HEK293T (cell line): Measurements from ENCODE around the gene GALM.

Experiments
- CTCF ChIA-PET: fragments of 350-600 bp; formaldehyde crosslinking; extraction: SDS; loops from one replicate; lab custom pipeline; 2021; ENCODE audit warnings: antibody characterized with exemption, inconsistent platforms; lab: Yijun Ruan, JAX
- POLR2A ChIA-PET: fragments of 350-600 bp; formaldehyde crosslinking; extraction: SDS; loops from one replicate; lab custom pipeline; 2020; ENCODE audit warnings: antibody characterized with exemption, inconsistent platforms; lab: Yijun Ruan, JAX
- DNase-seq: peaks from one replicate; pipeline ENCODE4 v3.0.0; 2012; ENCODE audit warnings: mixed read lengths; ENCODE audit errors: extremely low spot score
- ARNT ChIP-seq: fragments of 450-650 bp; IDR thresholded peaks from 2 replicates; pipeline ENCODE4 v1.6.1; 2017; ENCODE audit warnings: mild to moderate bottlenecking
- BHLHE40 ChIP-seq: fragments of 450-650 bp; IDR thresholded peaks from 2 replicates; pipeline ENCODE4 v1.6.1; 2016; ENCODE audit warnings: mild to moderate bottlenecking, moderate library complexity, borderline replicate concordance
- CTBP1 ChIP-seq: fragments of 450-650 bp; IDR thresholded peaks from 2 replicates; pipeline ENCODE4 v1.6.1; 2016; ENCODE audit warnings: borderline replicate concordance
- ELF4 ChIP-seq: fragments of 450-650 bp; IDR thresholded peaks from 2 replicates; pipeline ENCODE4 v1.6.1; 2017; ENCODE audit warnings: antibody characterized with exemption
- FOXA1 ChIP-seq: fragments of 450-650 bp; IDR thresholded peaks from 2 replicates; pipeline ENCODE4 v1.6.1; 2016; ENCODE audit warnings: mild to moderate bottlenecking
- FOXK2 ChIP-seq: fragments of 450-650 bp; IDR thresholded peaks from 2 replicates; pipeline ENCODE4 v1.6.1; 2016; ENCODE audit warnings: mild to moderate bottlenecking
- FOXM1 ChIP-seq: fragments of 450-650 bp; IDR thresholded peaks from 2 replicates; pipeline ENCODE4 v1.6.1; 2017; ENCODE audit warnings: mild to moderate bottlenecking, borderline replicate concordance
- HDGF ChIP-seq: fragments of 450-650 bp; IDR thresholded peaks from 2 replicates; pipeline ENCODE4 v1.6.1; 2017; ENCODE audit warnings: antibody characterized with exemption, borderline replicate concordance
- L3MBTL2 ChIP-seq: fragments of 450-650 bp; conservative IDR thresholded peaks from 2 replicates; pipeline ENCODE4 v1.6.1; 2016; ENCODE audit warnings: mild to moderate bottlenecking
- LEF1 ChIP-seq: fragments of 450-650 bp; IDR thresholded peaks from 2 replicates; pipeline ENCODE4 v1.6.1; 2017; ENCODE audit warnings: mild to moderate bottlenecking, borderline replicate concordance
- NFRKB ChIP-seq: fragments of 450-650 bp; IDR thresholded peaks from 2 replicates; pipeline ENCODE4 v1.6.1; 2016; ENCODE audit warnings: mild to moderate bottlenecking, moderate library complexity
- SP1 ChIP-seq: fragments of 450-650 bp; IDR thresholded peaks from 2 replicates; pipeline ENCODE4 v1.6.1; 2017
- SUZ12 ChIP-seq: fragments of 450-650 bp; IDR thresholded peaks from 2 replicates; pipeline ENCODE4 v1.6.1; 2016; ENCODE audit warnings: mild to moderate bottlenecking
- TARDBP ChIP-seq: fragments of 450-650 bp; IDR thresholded peaks from 2 replicates; pipeline ENCODE4 v1.6.1; 2016
- ZNF384 ChIP-seq: fragments of 450-650 bp; IDR thresholded peaks from 2 replicates; pipeline ENCODE4 v1.6.1; 2016
- TF ChIP-seq, protein P1 (sequence below): fragments of 450-650 bp; IDR thresholded peaks from 2 replicates; pipeline ENCODE4 v1.6.1; 2016

The GALM gene

DNA sequence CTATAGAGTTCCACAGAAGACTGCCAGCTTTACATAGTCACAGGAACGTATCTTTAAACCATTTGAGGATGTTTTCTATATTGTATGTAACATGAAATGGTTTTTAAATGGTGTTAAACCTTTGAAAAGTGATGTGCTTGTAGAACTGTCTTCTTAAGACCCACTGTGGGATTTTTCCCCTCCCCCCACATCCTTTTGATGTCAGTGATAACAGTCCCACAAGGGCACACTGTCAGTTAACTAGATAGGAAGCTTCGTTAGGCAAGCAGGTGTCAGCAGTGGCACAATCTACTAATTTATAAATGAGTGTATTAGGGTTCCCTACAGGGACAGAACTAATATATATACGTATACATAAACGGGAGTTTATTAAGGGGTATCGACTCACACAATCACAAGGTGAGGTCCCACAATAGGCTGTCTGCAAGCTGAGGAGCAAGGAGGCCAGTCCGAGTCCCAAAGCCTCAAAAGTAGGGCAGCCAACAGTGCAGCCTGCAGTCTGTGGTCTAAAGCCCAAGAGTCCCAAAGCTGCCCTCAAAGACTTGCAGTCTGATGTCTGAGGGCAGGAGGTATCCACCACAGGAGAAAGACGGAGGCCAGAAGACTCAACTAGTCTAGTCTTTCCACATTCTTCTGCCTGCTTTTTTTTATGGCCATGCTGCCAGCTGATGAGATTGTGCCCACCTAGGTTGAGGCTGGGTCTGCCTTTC is 39.4 kb upstream of the GALM start:
- TF ChIP-seq CTBP1 (no peak), LEF1 (no peak), FOXM1 (no peak), TARDBP (no peak), HDGF (no peak), ELF4 (no peak), NFRKB (no peak), L3MBTL2 (no peak), ARNT (no peak), SUZ12 (no peak), SP1 (no peak), ZNF384 (no peak), FOXA1 (no peak), BHLHE40 (no peak), FOXK2 (no peak)
- TF ChIP-seq, protein P1, sequence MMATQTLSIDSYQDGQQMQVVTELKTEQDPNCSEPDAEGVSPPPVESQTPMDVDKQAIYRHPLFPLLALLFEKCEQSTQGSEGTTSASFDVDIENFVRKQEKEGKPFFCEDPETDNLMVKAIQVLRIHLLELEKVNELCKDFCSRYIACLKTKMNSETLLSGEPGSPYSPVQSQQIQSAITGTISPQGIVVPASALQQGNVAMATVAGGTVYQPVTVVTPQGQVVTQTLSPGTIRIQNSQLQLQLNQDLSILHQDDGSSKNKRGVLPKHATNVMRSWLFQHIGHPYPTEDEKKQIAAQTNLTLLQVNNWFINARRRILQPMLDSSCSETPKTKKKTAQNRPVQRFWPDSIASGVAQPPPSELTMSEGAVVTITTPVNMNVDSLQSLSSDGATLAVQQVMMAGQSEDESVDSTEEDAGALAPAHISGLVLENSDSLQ, result no peak
- POLR2A ChIA-PET, result interaction anchor here (1.4 kb wide), 1 partner anchor 125 kb away, joined by 5 read pairs; the partner anchor contains the start of gene SRSF7
- no peak for DNase-seq
- CTCF ChIA-PET, result interaction anchor here (1.2 kb wide), 1 partner anchor 9 kb away, joined by 3 read pairs; no protein-coding TSS in a partner anchor

DNA sequence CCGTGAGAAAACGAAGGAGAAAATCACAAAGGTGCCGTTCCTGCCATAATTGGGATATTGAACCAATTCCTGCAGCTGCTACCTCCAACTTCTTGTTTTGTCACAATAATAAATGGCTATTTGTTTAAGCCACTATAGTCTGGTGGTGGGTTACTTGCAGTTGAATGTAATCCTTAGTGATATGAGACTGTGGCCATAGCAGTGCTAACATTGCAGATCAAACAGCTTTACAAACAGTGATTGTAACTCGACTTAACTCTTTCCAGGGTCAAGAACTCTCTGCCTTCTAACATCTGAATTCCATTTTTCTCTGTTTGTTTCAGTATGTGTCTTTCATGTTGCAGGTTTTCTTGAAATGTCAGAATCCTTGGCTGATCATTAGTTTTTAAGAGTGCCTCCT is 38.5 kb upstream of the GALM start:
- no peak for DNase-seq
- CTCF ChIA-PET, result no interaction called here
- TF ChIP-seq ARNT, result no peak
- TF ChIP-seq, protein P1, result no peak
- no peak for TF ChIP-seq L3MBTL2
- TF ChIP-seq ELF4, result no peak
- no peak for TF ChIP-seq HDGF
- no peak for TF ChIP-seq CTBP1
- TF ChIP-seq SP1, result no peak
- POLR2A ChIA-PET, result interaction anchor here (1.4 kb wide), 1 partner anchor 124 kb away, joined by 5 read pairs; the partner anchor contains the start of gene SRSF7

DNA sequence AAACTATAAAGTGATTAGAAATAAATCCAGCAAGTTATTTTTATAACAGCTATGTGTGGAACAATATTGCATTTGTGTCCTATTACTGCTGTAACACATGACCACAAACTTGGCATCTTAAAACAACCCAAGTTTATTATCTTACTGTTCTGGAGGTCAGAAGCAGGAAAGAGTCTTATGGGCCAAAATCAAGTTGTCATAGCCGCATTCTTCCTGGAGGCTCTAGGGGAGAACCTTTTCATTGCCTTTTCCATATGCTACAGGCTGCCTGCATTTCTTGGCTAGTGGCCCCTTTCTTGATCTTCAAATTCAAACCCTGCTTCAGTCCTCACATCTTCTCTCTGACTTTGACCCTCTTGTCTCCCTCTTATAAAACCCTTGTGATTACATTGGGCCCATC is 36.2 kb upstream of the GALM start:
- CTCF ChIA-PET, result interaction anchor here (0.5 kb wide), 1 partner anchor 132 kb away, joined by 3 read pairs; no protein-coding TSS in a partner anchor
- no peak for DNase-seq
- POLR2A ChIA-PET, result no interaction called here
- no peak for TF ChIP-seq L3MBTL2
- TF ChIP-seq, protein P1, result no peak
- TF ChIP-seq SUZ12, result no peak
- TF ChIP-seq TARDBP, result no peak
- no peak for TF ChIP-seq NFRKB
- no peak for TF ChIP-seq FOXM1
- no peak for TF ChIP-seq ELF4
- TF ChIP-seq LEF1, result no peak

DNA sequence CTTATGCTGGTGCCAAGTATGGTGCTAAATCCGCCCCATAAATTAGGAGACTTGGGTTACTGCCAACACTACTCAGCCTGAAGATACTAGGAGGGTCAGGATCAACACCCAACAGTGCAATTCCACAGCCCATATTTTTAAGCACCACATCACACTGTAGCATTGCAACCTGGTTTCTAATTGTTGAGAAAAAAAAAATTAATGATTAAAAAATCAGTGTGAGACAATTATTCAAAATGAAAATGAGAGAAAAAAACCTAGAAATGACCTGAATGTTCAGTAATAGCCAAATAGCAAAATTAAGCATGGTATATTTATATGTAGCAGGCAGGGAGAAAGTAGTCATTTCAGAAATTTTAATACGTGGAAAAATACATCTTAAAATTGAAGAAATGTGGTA is 33.9 kb upstream of the GALM start:
- TF ChIP-seq L3MBTL2 (no peak), FOXA1 (no peak), ZNF384 (no peak), HDGF (no peak), NFRKB (no peak), TARDBP (no peak), ELF4 (no peak)
- TF ChIP-seq, protein P1, result no peak
- ChIA-PET POLR2A (no interaction called here), CTCF (no interaction called here)
- no peak for DNase-seq

DNA sequence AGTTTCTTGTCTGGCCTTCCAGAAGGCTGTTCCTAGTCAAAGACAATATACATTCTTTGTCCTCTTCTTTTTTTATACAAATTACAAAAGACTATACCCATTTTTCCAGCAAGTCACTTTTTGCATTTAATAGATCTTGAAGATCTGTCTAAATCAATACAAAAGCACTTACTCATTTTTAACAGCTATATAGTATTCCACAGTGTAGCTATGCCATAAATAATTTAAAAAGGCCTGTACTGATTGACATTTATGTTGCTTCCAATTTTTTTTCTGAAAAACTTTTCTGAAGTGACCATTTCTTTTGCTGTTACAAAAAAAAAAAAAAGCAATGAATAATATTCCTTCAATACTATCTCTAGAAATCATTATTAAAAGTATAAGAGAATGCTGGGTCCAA is 32.9 kb upstream of the GALM start:
- DNase-seq, result no peak
- TF ChIP-seq CTBP1 (no peak), FOXM1 (no peak), ZNF384 (no peak), SP1 (no peak), LEF1 (no peak), FOXA1 (no peak), ELF4 (no peak)
- ChIA-PET POLR2A (no interaction called here), CTCF (no interaction called here)

DNA sequence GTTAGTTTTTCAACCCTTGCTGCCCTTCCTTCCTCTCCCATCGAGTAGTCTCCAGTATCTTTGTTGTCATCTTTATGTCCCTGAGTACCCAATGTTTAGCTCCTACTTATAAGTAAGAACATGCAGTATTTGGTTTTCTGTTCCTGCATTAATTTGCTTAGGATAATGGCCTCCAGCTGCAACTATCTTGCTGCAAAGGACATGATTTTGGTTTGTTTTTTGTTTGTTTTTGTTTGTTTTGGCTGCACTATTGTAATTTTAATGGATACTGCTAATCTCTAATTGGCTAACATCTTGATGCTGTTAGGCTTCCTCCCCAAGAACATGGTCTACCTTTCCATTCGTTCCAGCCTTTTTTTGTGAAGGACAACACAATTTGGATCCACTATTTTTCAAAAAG is 32.0 kb upstream of the GALM start:
- POLR2A ChIA-PET, result no interaction called here
- TF ChIP-seq BHLHE40 (no peak), L3MBTL2 (no peak), CTBP1 (no peak), SUZ12 (no peak), ELF4 (no peak), FOXA1 (no peak), NFRKB (no peak), HDGF (no peak), FOXK2 (no peak), ARNT (no peak), ZNF384 (no peak), FOXM1 (no peak), SP1 (no peak), LEF1 (no peak), TARDBP (no peak)
- TF ChIP-seq, protein P1, result no peak
- no peak for DNase-seq
- CTCF ChIA-PET, result interaction anchor here (0.8 kb wide), 1 partner anchor 24 kb away, joined by 3 read pairs; no protein-coding TSS in a partner anchor
